T1000 (cell line): ENCODE results near the gene SDK2.
"Not testable (repeated sequence)": the region's sequence is repeated elsewhere in the genome, so short reads cannot be mapped to it uniquely, and the experiment has no call there.

Experiments used
- DNase-seq: peaks from one replicate; lab custom pipeline; 2025; ENCODE audit warnings: mixed read lengths; lab: John Stamatoyannopoulos, UW

The SDK2 gene

GRCh38 chr17:73480740-73481139 lies 163.5 kb downstream of the SDK2 start:
- DNase-seq = no peak

GRCh38 chr17:73478768-73479424 lies 165.3 kb downstream of the SDK2 start:
- DNase-seq = no peak

- no peak for DNase-seq
Measured at GRCh38 chr17:73478334-73478733, 165.9 kb downstream of the SDK2 start.

- no peak for DNase-seq
Measured at GRCh38 chr17:73476890-73477350, 167.3 kb downstream of the SDK2 start.

- DNase-seq = no peak
Measured at GRCh38 chr17:73474370-73474988, 169.8 kb downstream of the SDK2 start.

- not testable (repeated sequence) for DNase-seq
Measured at GRCh38 chr17:73472715-73473114, 171.5 kb downstream of the SDK2 start.

- DNase-seq = no peak
Measured at GRCh38 chr17:73471924-73472323, 172.3 kb downstream of the SDK2 start.

- no peak for DNase-seq
Measured at GRCh38 chr17:73470316-73470826, 173.9 kb downstream of the SDK2 start.

GRCh38 chr17:73469311-73469710 lies 174.9 kb downstream of the SDK2 start:
- DNase-seq = no peak

GRCh38 chr17:73468221-73468620 lies 176.0 kb downstream of the SDK2 start:
- DNase-seq = no peak

GRCh38 chr17:73467651-73468050 lies 176.6 kb downstream of the SDK2 start:
- no peak for DNase-seq

- no peak for DNase-seq
Measured at GRCh38 chr17:73466704-73467433, 177.4 kb downstream of the SDK2 start.

- no peak for DNase-seq
Measured at GRCh38 chr17:73465953-73466230, 178.4 kb downstream of the SDK2 start.

GRCh38 chr17:73465130-73465952 lies 178.9 kb downstream of the SDK2 start:
- DNase-seq = no peak

GRCh38 chr17:73464447-73464846 lies 179.8 kb downstream of the SDK2 start:
- DNase-seq = no peak

- DNase-seq = no peak
Measured at GRCh38 chr17:73463821-73464220, 180.4 kb downstream of the SDK2 start.

- no peak for DNase-seq
Measured at GRCh38 chr17:73462823-73463222, 181.4 kb downstream of the SDK2 start.

GRCh38 chr17:73459980-73460379 lies 184.3 kb downstream of the SDK2 start:
- DNase-seq = no peak

- no peak for DNase-seq
Measured at GRCh38 chr17:73455767-73456166, 188.5 kb downstream of the SDK2 start.

- DNase-seq = no peak
Measured at GRCh38 chr17:73455050-73455687, 189.1 kb downstream of the SDK2 start.

- not testable (repeated sequence) for DNase-seq
Measured at GRCh38 chr17:73453494-73453893, 190.8 kb downstream of the SDK2 start.

- no peak for DNase-seq
Measured at GRCh38 chr17:73453090-73453489, 191.2 kb downstream of the SDK2 start.
